SK-N-SH (cell line): Measurements from ENCODE around the gene CATSPERE. TPM values are rescaled to one million over a fixed set of nuclear protein-coding genes. Genes with fewer than 3 reads are reported as not detected.

Source experiments
- CTCF ChIA-PET: fragments of 300-600, 350-600 bp; formaldehyde crosslinking; extraction: SDS; loops from one replicate; lab custom pipeline; 2021; lab: Yijun Ruan, JAX
- POLR2A ChIA-PET: fragments of 350-600 bp; sonication (Branson Sonifier 250); formaldehyde crosslinking; extraction: SDS; loops from one replicate; lab custom pipeline; 2020; ENCODE audit warnings: antibody characterized with exemption, inconsistent platforms; lab: Yijun Ruan, JAX
- DNase-seq: peaks from one replicate; pipeline ENCODE4 v3.0.0; 2012
- H2AFZ ChIP-seq: fragments of 200-600 bp; sonication (generic); 2 replicates; pipeline ENCODE4 v1.8.1; 2016; ENCODE audit warnings: antibody characterized with exemption, mild to moderate bottlenecking, low read depth
- H3F3A ChIP-seq: fragments of 200-600 bp; sonication (generic); replicated peaks from 2 replicates; pipeline ENCODE3; 2016; ENCODE audit warnings: antibody characterized with exemption, mild to moderate bottlenecking; ENCODE audit not compliant: insufficient read depth
- H3K27ac ChIP-seq, 2 experiments: fragments of 200-500 bp in 1 of 2; fragments of 200-600 bp in 1 of 2; sonication (Bioruptor generic) in 1 of 2; sonication (generic), shearing (Covaris generic) in 1 of 2; 2 replicates each; pipeline versions ENCODE4 v1.5.1 to v1.6.1; 2014 to 2016; ENCODE audit warnings: low read depth in 2 of 2, inconsistent platforms in 1 of 2, low read length in 1 of 2, mild to moderate bottlenecking in 1 of 2, mixed read lengths in 1 of 2
- H3K27me3 ChIP-seq: fragments of 200-600 bp; sonication (generic), shearing (Covaris generic); 2 replicates; pipeline ENCODE4 v1.6.1; 2016; ENCODE audit warnings: mixed run types; ENCODE audit not compliant: insufficient read depth
- H3K36me3 ChIP-seq, 2 experiments: fragments of 200-500 bp in 1 of 2; fragments of 200-600 bp in 1 of 2; sonication (Bioruptor generic) in 1 of 2; sonication (generic) in 1 of 2; replicated peaks in 1 of 2; 2 replicates each; pipeline versions ENCODE3 to v1.5.1; 2014 to 2016; ENCODE audit warnings: low read length in 1 of 2, mild to moderate bottlenecking in 1 of 2; ENCODE audit not compliant: insufficient read depth in 2 of 2, control insufficient read depth in 1 of 2
- H3K4me1 ChIP-seq, 2 experiments: fragments of 200-500 bp in 1 of 2; fragments of 200-600 bp in 1 of 2; sonication (Bioruptor generic) in 1 of 2; sonication (generic), shearing (Covaris generic) in 1 of 2; 2 replicates each; pipeline versions ENCODE4 v1.5.1 to v1.6.1; 2014 to 2016; ENCODE audit warnings: low read depth in 1 of 2, low read length in 1 of 2, mixed run types in 1 of 2; ENCODE audit not compliant: insufficient read depth in 2 of 2, control insufficient read depth in 1 of 2
- H3K4me2 ChIP-seq: fragments of 200-600 bp; sonication (generic), shearing (Covaris generic); 2 replicates; pipeline ENCODE4 v1.6.1; 2017; ENCODE audit warnings: mixed run types
- H3K4me3 ChIP-seq, 2 experiments: fragments of 200-500 bp in 1 of 2; fragments of 200-600 bp in 1 of 2; sonication (Bioruptor generic) in 1 of 2; sonication (generic), shearing (Covaris generic) in 1 of 2; 2 replicates each; pipeline versions ENCODE4 v1.5.1 to v1.8.1; 2014 to 2016; ENCODE audit warnings: low read depth in 2 of 2, inconsistent platforms in 1 of 2, low read length in 1 of 2, mild to moderate bottlenecking in 1 of 2, mixed read lengths in 1 of 2, moderate library complexity in 1 of 2
- H3K79me2 ChIP-seq: fragments of 200-600 bp; sonication (generic); 2 replicates; pipeline ENCODE4 v1.8.1; 2017; ENCODE audit warnings: mild to moderate bottlenecking; ENCODE audit not compliant: insufficient read depth
- H3K9ac ChIP-seq: fragments of 200-600 bp; sonication (generic); 2 replicates; pipeline ENCODE4 v1.6.1; 2017; ENCODE audit warnings: mixed run types
- H3K9me2 ChIP-seq: fragments of 200-600 bp; sonication (generic); 2 replicates; pipeline ENCODE4 v1.6.1; 2017; ENCODE audit warnings: mixed run types
- H3K9me3 ChIP-seq: fragments of 200-600 bp; sonication (generic); 2 replicates; pipeline ENCODE4 v1.6.1; 2017; ENCODE audit warnings: mixed run types, mild to moderate bottlenecking, moderate library complexity
- H4K20me1 ChIP-seq: fragments of 200-600 bp; sonication (generic); 2 replicates; pipeline ENCODE4 v1.6.1; 2017; ENCODE audit warnings: mild to moderate bottlenecking, mixed run types; ENCODE audit not compliant: insufficient read depth
- EZH2phosphoT487 ChIP-seq: fragments of 200-600 bp; sonication (generic); IDR thresholded peaks from 2 replicates; pipeline ENCODE4 v1.6.1; 2017; ENCODE audit warnings: low read depth, mixed run types, mild to moderate bottlenecking, antibody characterized with exemption, moderate library complexity, borderline replicate concordance
- GATA2 ChIP-seq: sonication (generic); formaldehyde crosslinking; IDR thresholded peaks from 2 replicates; pipeline ENCODE4 v1.5.0; 2020; ENCODE audit warnings: mild to moderate bottlenecking, missing genetic modification reagents
- JUND ChIP-seq: IDR thresholded peaks from 2 replicates; pipeline ENCODE4 v1.4.0; 2012
- MAX ChIP-seq: IDR thresholded peaks from 2 replicates; pipeline ENCODE4 v1.4.0; 2012; ENCODE audit warnings: low read depth
- NFIC ChIP-seq: IDR thresholded peaks from 2 replicates; pipeline ENCODE4 v1.4.0; 2012; ENCODE audit warnings: borderline replicate concordance
- NRF1 ChIP-seq: IDR thresholded peaks from 2 replicates; pipeline ENCODE4 v1.6.1; 2012; ENCODE audit warnings: low read depth, mild to moderate bottlenecking, low read length
- POLR2AphosphoS5 ChIP-seq: IDR thresholded peaks from 2 replicates; pipeline ENCODE4 v1.6.1; 2012; ENCODE audit warnings: low read depth, low read length
- RAD21 ChIP-seq: IDR thresholded peaks from 2 replicates; pipeline ENCODE4 v1.6.1; 2012; ENCODE audit warnings: mild to moderate bottlenecking, low read length
- RCOR1 ChIP-seq: fragments of 150-350 bp; IDR thresholded peaks from 2 replicates; pipeline ENCODE4 v1.6.1; 2017; ENCODE audit warnings: antibody characterized with exemption, low read length
- REST ChIP-seq: IDR thresholded peaks from 2 replicates; pipeline ENCODE4 v1.6.1; 2012; ENCODE audit warnings: mild to moderate bottlenecking, low read depth, low read length, moderate library complexity
- RXRA ChIP-seq: IDR thresholded peaks from 2 replicates; pipeline ENCODE4 v1.4.0; 2012; ENCODE audit warnings: low read depth, mild to moderate bottlenecking, borderline replicate concordance
- SMC3 ChIP-seq: IDR thresholded peaks from 2 replicates; pipeline ENCODE4 v1.6.1; 2012; ENCODE audit warnings: low read depth, low read length, improper control_type of control experiment
- TEAD4 ChIP-seq: IDR thresholded peaks from 2 replicates; pipeline ENCODE4 v1.4.0; 2012; ENCODE audit warnings: mild to moderate bottlenecking, borderline replicate concordance; ENCODE audit not compliant: insufficient read depth
- WGBS: methylation state at CpG from one replicate; pipeline ENCODE4 v1.1.6; 2017; ENCODE audit warnings: low lambda C conversion rate; 5-methylcytosine and 5-hydroxymethylcytosine counted together
- polyA plus RNA-seq, 3 experiments: library from polyadenylated mRNA; depleted of rRNA; stranded (reverse); fragments of >200 nt; gene quantifications; 2 replicates each; pipeline ENCODE4 v1.2.3, GENCODE V29; 2012

CATSPERE gene
- polyA plus RNA-seq, 1 of the 3 experiments (the other 2 are of a cell fraction) = 0.30 TPM

DNA sequence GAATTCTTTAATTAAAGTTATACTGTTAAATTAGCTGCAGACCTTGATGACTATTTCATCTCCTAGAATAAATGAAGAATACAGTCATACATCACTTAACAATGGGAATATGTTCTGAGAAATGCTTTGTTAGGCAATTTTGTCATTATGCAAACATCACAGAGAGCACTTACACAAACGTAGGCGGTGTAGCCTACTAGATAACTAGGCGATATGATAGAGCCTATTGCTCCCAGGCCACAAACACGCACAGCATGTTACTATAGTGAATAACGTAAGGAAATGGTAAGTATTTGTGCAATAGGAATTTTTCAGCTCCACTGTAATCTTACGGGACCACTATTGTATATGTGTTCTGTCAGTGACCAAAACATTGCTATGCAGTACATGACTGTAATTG, 154.2 kb downstream of the CATSPERE start (continued):
- no peak for TF ChIP-seq NFIC
- no peak for TF ChIP-seq EZH2phosphoT487

DNA sequence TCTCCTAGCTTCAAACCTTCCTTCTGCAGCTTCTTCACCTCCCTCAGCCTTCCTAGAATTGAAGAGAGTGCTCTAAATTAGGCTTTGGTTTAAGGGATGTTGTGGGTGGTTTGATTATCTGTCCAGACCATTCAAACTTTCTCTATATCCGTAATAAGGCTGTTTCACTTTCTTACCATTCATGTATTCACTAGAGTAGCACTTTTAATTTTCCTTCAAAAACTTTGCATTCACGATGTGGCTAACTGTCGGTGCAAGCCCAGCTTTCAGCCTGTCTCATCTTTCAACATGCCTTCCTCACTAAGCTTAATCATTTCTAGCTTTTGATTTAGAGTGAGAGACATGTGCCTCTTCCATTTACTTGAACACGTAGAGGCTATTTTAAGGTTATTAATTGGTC, 165.6 kb downstream of the CATSPERE start:
- CTCF ChIA-PET = interaction anchor here (0.9 to 1.1 kb wide), 2 partner anchors 23 to 170 kb away, joined by 3 to 4 read pairs; no protein-coding TSS in a partner anchor

More for the DNA sequence above, 165.6 kb downstream of the CATSPERE start:
- Histone ChIP-seq H3K4me3 (no peak overlapping the region), H3K36me3 (no peaks in the 10 kb centered on the region), H3K27me3 (no peaks in the 10 kb centered on the region), H2AFZ (no peak overlapping the region), H3K9me2 (no peaks in the 10 kb centered on the region), H3K4me2 (no peak overlapping the region), H3K9ac (no peak overlapping the region), H4K20me1 (no peaks in the 10 kb centered on the region), H3K4me1 (no peaks in the 10 kb centered on the region), H3K27ac (no peak overlapping the region), H3F3A (no peaks in the 10 kb centered on the region), H3K79me2 (no peaks in the 10 kb centered on the region), H3K9me3 (no peaks in the 10 kb centered on the region)
- POLR2A ChIA-PET = no interaction called here
- 72% methylated on average over 4 of the region's 4 CpGs for WGBS
- no peak for DNase-seq
- TF ChIP-seq JUND = no peak
- TF ChIP-seq NRF1 = no peak
- TF ChIP-seq MAX = no peak
- TF ChIP-seq RXRA = no peak
- TF ChIP-seq GATA2 (CRISPR knock-in tag) = no peak
- TF ChIP-seq TEAD4 = no peak
- TF ChIP-seq EZH2phosphoT487 = no peak
- TF ChIP-seq POLR2AphosphoS5 = no peak
- TF ChIP-seq REST = no peak
- no peak for TF ChIP-seq RAD21
- TF ChIP-seq SMC3 = no peak
- TF ChIP-seq RCOR1 = no peak
